Measurements from ENCODE around the gene LENG1. TPM values are rescaled to one million over a fixed set of nuclear protein-coding genes. Genes with fewer than 3 reads are reported as not detected.
"Not testable (repeated sequence)": the region's sequence is repeated elsewhere in the genome, so short reads cannot be mapped to it uniquely, and the experiment has no call there.

Gene LENG1
- total RNA-seq, result 5.6 and 7.1 TPM in 2 replicates
- long read RNA-seq, partial matches to known transcripts, result 0 of 3 reads
- long read RNA-seq, other reads (novel, unspliced or antisense), result 0 of 3 reads

GRCh38 chr19:54159352-54160181 is at the start of gene LENG1:
LENG1 (minus strand) TSS chr19:54159721; CDS start chr19:54159695, 26 bp downstream.
- no peaks in the 10 kb centered on the region for H3K27me3 Mint-ChIP-seq (ENCODE audit: unreplicated experiment)
- H3K9me3 Mint-ChIP-seq (ENCODE audit: unreplicated experiment), result peaks cover 3% of the 10 kb centered on the region
- H3K4me3 Mint-ChIP-seq (ENCODE audit: unreplicated experiment), result peak within 1 kb of the TSS; percentile 100
- peaks cover 34% of the 10 kb centered on the region for H3K4me1 Mint-ChIP-seq (ENCODE audit: unreplicated experiment)
- H3K27ac Mint-ChIP-seq (ENCODE audit: unreplicated experiment), result peak within 1 kb of the TSS; percentile 100
- peak; percentile 56 for TF ChIP-seq CTCF (IDR thresholded peaks at IDR 0.05)
- peaks cover 16% of the 10 kb centered on the region for H3K36me3 Mint-ChIP-seq (ENCODE audit: unreplicated experiment)
- peak; percentile 100 for DNase-seq (ENCODE audit: extremely low spot score, unreplicated experiment)

GRCh38 chr19:54208784-54209057 is 49.2 kb upstream of the LENG1 start:
- peak overlapping the region; percentile 70 for H3K27ac Mint-ChIP-seq (ENCODE audit: unreplicated experiment)
- DNase-seq (ENCODE audit: extremely low spot score, unreplicated experiment), result no peak

GRCh38 chr19:54207983-54208783 is 48.7 kb upstream of the LENG1 start:
- Mint-ChIP-seq H3K9me3 (ENCODE audit: unreplicated experiment) (no peaks in the 10 kb centered on the region), H3K4me1 (ENCODE audit: unreplicated experiment) (peaks cover 62% of the 10 kb centered on the region), H3K4me3 (ENCODE audit: unreplicated experiment) (no peak overlapping the region), H3K36me3 (ENCODE audit: unreplicated experiment) (peaks cover 33% of the 10 kb centered on the region), H3K27ac (ENCODE audit: unreplicated experiment) (peak overlapping the region; percentile 70), H3K27me3 (ENCODE audit: unreplicated experiment) (no peaks in the 10 kb centered on the region)
- no peak for DNase-seq (ENCODE audit: extremely low spot score, unreplicated experiment)
- no peak for TF ChIP-seq CTCF (IDR thresholded peaks at IDR 0.05)

More at GRCh38 chr19:54208784-54209057, 49.2 kb upstream of the LENG1 start:
- no peak for TF ChIP-seq CTCF (IDR thresholded peaks at IDR 0.05)
- Mint-ChIP-seq H3K27me3 (ENCODE audit: unreplicated experiment) (no peaks in the 10 kb centered on the region), H3K4me3 (ENCODE audit: unreplicated experiment) (no peak overlapping the region), H3K4me1 (ENCODE audit: unreplicated experiment) (peaks cover 58% of the 10 kb centered on the region), H3K36me3 (ENCODE audit: unreplicated experiment) (peaks cover 29% of the 10 kb centered on the region), H3K9me3 (ENCODE audit: unreplicated experiment) (no peaks in the 10 kb centered on the region)

GRCh38 chr19:54207676-54207982 is 48.1 kb upstream of the LENG1 start:
- H3K4me1 Mint-ChIP-seq (ENCODE audit: unreplicated experiment), result peaks cover 67% of the 10 kb centered on the region
- no peaks in the 10 kb centered on the region for H3K27me3 Mint-ChIP-seq (ENCODE audit: unreplicated experiment)
- peaks cover 37% of the 10 kb centered on the region for H3K36me3 Mint-ChIP-seq (ENCODE audit: unreplicated experiment)
- no peak for TF ChIP-seq CTCF (IDR thresholded peaks at IDR 0.05)
- peak overlapping the region; percentile 70 for H3K27ac Mint-ChIP-seq (ENCODE audit: unreplicated experiment)
- no peak overlapping the region for H3K4me3 Mint-ChIP-seq (ENCODE audit: unreplicated experiment)
- DNase-seq (ENCODE audit: extremely low spot score, unreplicated experiment), result no peak
- H3K9me3 Mint-ChIP-seq (ENCODE audit: unreplicated experiment), result no peaks in the 10 kb centered on the region

- H3K4me3 Mint-ChIP-seq (ENCODE audit: unreplicated experiment); H3K9me3 Mint-ChIP-seq (ENCODE audit: unreplicated experiment); DNase-seq (ENCODE audit: extremely low spot score, unreplicated experiment); H3K27me3 Mint-ChIP-seq (ENCODE audit: unreplicated experiment); H3K27ac Mint-ChIP-seq (ENCODE audit: unreplicated experiment): not testable (repeated sequence)
- Mint-ChIP-seq H3K4me1 (ENCODE audit: unreplicated experiment) (peaks cover 71% of the 10 kb centered on the region), H3K36me3 (ENCODE audit: unreplicated experiment) (peaks cover 40% of the 10 kb centered on the region)
Observed at GRCh38 chr19:54207193-54207592, 47.7 kb upstream of the LENG1 start.
